Testis (tissue), 3 donors: ENCODE data around the gene DUSP8. TPM values are rescaled to one million over a fixed set of nuclear protein-coding genes. Genes with fewer than 3 reads are reported as not detected.

Source experiments
- DNase-seq: peaks from one replicate; pipeline ENCODE4 v3.0.0-alpha.2; 2019
- H3K27ac ChIP-seq, 2 donors: fragments of 200-600 bp; sonication (generic); one replicate each; pipeline ENCODE4 v1.5.1; 2019
- H3K27me3 ChIP-seq: fragments of 200-600 bp; sonication (generic); one replicate; pipeline ENCODE4 v1.5.1; 2019
- H3K36me3 ChIP-seq: fragments of 200-600 bp; sonication (generic); one replicate; pipeline ENCODE4 v1.5.1; 2017; ENCODE audit warnings: low read depth; ENCODE audit errors: missing control alignments
- H3K4me1 ChIP-seq: fragments of 200-600 bp; sonication (generic); one replicate; pipeline ENCODE4 v1.5.1; 2019
- H3K4me3 ChIP-seq, 2 donors: fragments of 200-600 bp; sonication (generic); one replicate each; pipeline ENCODE4 v1.5.1; 2017 to 2019
- H3K9me3 ChIP-seq: fragments of 200-600 bp; sonication (generic); one replicate; pipeline ENCODE4 v1.5.1; 2017
- POLR2A ChIP-seq: fragments of 450-650 bp; IDR thresholded peaks from one replicate; pipeline ENCODE4 v1.6.1; 2017; ENCODE audit warnings: antibody characterized with exemption, mild to moderate bottlenecking, moderate library complexity
- WGBS, 2 donors: methylation state at CpG; one replicate each; pipeline ENCODE4 v1.1.5; 2018; 5-methylcytosine and 5-hydroxymethylcytosine counted together
- intact Hi-C: fragments of 100-400 bp; cut with DNase I; formaldehyde crosslinking; loops from one replicate; pipeline ENCODE4 v1.15.1; 2023; ENCODE audit warnings: low total_unique reads
- polyA plus RNA-seq: library from polyadenylated mRNA; stranded (reverse); fragments of 350-450 nt; fragmentation: Illumina TruSeq; extraction: RNeasy Lipid Tissue Mini Kit (QIAGEN cat#74804); gene quantifications from one replicate; pipeline ENCODE4 v1.2.3, GENCODE V29; 2014; ENCODE audit warnings: low read depth, low replicate concordance; ENCODE audit not compliant: insufficient read depth
- total RNA-seq, 2 donors: library from RNA; depleted of rRNA; stranded (reverse); fragments of >200 nt; gene quantifications; one replicate each; pipeline ENCODE4 v1.2.3, GENCODE V29; 2016
- TF ChIP-seq, protein P1 (sequence below), 3 experiments: fragments of 450-650 bp in 2 of 3; fragments of 200-600 bp in 1 of 3; sonication (generic) in 1 of 3; IDR thresholded peaks; one replicate each; pipeline ENCODE4 v1.5.1; 2016 to 2019; ENCODE audit warnings: antibody characterized with exemption in 3 of 3, mild to moderate bottlenecking in 2 of 3, moderate library complexity in 1 of 3

The DUSP8 gene
- total and polyA plus RNA-seq, 3 donors from 2014 or later: 7.0 to 14.4 (median 8.5) TPM

DNA sequence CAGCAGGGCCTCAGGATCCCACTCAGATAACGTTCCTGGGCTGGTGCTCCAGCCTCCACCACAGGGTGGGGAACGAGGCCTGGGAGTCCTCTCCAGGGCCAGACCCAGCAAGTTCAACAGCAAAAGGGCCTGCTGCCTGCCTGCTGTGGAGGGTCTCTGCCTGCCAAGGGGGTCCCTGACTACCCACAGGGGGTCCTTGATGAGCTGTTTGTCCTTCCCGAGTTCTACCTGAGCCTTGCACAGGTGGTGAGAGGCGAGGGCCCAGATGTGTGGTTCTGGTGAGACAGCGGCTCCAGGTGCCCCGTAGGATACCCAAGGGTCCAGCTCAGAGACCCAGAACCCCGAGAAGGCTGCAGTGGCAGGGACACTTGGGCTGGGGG lies 4.4 kb downstream of the DUSP8 start:
- no peak overlapping the region for H3K4me3 ChIP-seq
- no peaks in the 10 kb centered on the region for H3K27me3 ChIP-seq
- intact Hi-C loops: no loop called here
- H3K27ac ChIP-seq: no peak overlapping the region
- DNase-seq: no peak
- H3K4me1 ChIP-seq: peaks cover 2% of the 10 kb centered on the region
- 77 to 96% methylated on average over 4 to 7 of the region's 7 CpGs for WGBS, 2 donors
- no peaks in the 10 kb centered on the region for H3K9me3 ChIP-seq
- no peaks in the 10 kb centered on the region for H3K36me3 ChIP-seq
- TF ChIP-seq, protein P1, sequence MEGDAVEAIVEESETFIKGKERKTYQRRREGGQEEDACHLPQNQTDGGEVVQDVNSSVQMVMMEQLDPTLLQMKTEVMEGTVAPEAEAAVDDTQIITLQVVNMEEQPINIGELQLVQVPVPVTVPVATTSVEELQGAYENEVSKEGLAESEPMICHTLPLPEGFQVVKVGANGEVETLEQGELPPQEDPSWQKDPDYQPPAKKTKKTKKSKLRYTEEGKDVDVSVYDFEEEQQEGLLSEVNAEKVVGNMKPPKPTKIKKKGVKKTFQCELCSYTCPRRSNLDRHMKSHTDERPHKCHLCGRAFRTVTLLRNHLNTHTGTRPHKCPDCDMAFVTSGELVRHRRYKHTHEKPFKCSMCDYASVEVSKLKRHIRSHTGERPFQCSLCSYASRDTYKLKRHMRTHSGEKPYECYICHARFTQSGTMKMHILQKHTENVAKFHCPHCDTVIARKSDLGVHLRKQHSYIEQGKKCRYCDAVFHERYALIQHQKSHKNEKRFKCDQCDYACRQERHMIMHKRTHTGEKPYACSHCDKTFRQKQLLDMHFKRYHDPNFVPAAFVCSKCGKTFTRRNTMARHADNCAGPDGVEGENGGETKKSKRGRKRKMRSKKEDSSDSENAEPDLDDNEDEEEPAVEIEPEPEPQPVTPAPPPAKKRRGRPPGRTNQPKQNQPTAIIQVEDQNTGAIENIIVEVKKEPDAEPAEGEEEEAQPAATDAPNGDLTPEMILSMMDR (IDR thresholded peaks at IDR 0.05): no peak
- TF ChIP-seq POLR2A: no peak

DNA sequence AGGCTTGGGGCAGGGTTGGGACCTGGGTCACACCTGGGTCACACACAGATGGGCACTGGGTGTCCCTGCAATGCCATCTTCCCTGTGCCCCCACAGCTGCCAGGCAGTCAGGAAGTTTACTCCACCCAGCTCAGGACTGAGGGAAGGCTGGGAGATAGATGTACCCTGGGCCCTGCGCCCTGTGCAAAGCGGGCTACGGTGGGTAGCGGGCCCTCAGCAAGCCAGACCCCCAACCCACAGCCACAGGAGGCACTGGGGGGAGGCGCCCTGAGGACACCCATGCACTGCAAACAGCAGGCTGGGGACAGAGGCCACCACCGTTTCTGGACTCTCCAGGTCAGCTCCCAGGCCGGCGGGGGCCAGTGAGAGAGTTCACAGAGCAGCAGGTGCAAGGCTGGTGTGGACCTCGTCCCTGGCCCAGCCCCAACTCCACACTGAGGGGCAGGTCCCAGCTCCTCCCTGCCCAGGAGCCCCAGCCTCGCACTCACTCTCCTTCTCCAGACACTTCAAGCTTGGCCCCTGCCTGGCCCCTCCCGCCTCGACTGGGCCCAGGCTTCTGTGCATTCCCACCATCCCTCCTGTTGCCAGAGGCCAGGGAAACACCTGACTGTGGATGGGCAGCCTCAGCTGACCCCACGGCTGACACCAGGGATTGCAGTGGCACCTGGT lies 4.9 kb downstream of the DUSP8 start:
- 74 to 78% methylated on average over 10 to 12 of the region's 13 CpGs for WGBS, 2 donors
- no peak for DNase-seq
- Histone ChIP-seq H3K27me3 (no peaks in the 10 kb centered on the region), H3K9me3 (no peaks in the 10 kb centered on the region), H3K4me1 (no peaks in the 10 kb centered on the region), H3K27ac (no peak overlapping the region), H3K4me3 (no peak overlapping the region), H3K36me3 (no peaks in the 10 kb centered on the region)
- TF ChIP-seq, protein P1 (IDR thresholded peaks at IDR 0.05): no peak
- TF ChIP-seq POLR2A: no peak
- intact Hi-C loops: no loop called here

DNA sequence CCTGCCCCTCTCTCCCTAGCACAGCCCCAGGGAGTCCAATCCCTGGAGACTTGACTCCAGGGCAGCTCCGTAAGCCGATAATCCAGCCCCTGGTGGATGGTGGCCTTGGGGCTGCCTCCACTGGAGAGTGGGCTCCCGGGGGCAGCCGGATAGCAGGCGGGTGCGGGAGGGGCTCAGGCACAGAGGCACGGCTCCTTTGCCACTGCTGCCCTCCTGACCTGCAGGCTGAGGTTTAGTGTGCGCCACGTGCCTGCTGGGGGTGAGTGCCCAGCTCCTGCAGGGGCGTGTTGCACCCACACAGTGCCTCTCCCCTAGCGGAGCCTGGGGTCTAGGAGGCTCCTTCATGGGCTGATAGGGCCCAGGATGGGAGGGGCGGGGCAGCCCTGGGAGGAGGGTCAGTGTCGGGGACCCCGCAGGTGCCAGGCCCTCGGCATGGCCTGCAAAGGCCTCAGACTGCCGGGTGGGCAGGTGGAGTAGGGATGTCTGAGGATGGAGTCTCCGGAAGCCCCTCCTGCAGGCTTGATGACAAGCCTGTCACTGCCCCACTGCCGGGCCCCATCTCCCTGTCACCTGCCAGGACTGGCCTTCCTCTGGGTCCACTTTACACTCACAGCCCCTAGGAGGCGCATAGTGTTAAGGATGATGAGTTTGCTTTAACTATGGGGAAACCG lies 5.6 kb downstream of the DUSP8 start:
- DNase-seq: no peak
- Histone ChIP-seq H3K27me3 (no peaks in the 10 kb centered on the region), H3K4me3 (no peak overlapping the region), H3K36me3 (no peaks in the 10 kb centered on the region), H3K4me1 (no peaks in the 10 kb centered on the region), H3K9me3 (no peaks in the 10 kb centered on the region), H3K27ac (no peak overlapping the region)
- TF ChIP-seq, protein P1 (IDR thresholded peaks at IDR 0.05): no peak
- no peak for TF ChIP-seq POLR2A
- intact Hi-C loops: no loop called here
- 60 to 81% methylated on average over 1 to 20 of the region's 20 CpGs for WGBS, 2 donors

DNA sequence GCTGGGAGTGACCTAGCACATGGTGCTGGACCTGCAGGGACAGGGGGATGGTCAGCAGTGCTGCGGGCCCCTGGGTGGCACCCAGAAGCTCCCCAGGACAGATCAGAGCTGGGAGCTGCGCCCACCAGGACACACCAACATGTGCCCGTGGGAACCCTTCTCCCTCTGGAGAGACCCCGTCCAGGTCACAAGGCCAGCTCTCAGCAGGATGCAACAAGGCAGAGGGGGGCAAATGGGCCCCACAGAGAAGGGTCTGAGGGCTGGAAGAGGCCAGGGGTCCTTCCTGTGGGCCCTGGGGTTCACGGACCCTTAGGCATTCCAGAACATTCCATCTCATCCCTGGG lies 6.2 kb downstream of the DUSP8 start:
- no peaks in the 10 kb centered on the region for H3K36me3 ChIP-seq
- no peaks in the 10 kb centered on the region for H3K4me1 ChIP-seq
- H3K27ac ChIP-seq: no peak overlapping the region

More for the DNA sequence above, 6.2 kb downstream of the DUSP8 start:
- no peaks in the 10 kb centered on the region for H3K27me3 ChIP-seq
- 87% methylated on average over 5 of the region's 5 CpGs; no CpG with 5 or more reads in 1 of the 2 donors for WGBS, 2 donors
- intact Hi-C loops: no loop called here
- DNase-seq: no peak
- TF ChIP-seq, protein P1 (IDR thresholded peaks at IDR 0.05): no peak
- TF ChIP-seq POLR2A: no peak
- no peak overlapping the region for H3K4me3 ChIP-seq
- H3K9me3 ChIP-seq: no peaks in the 10 kb centered on the region
